HG02870 (cell line): ENCODE data around the gene RPL19.

ENCODE experiments used
- ATAC-seq: cut with Tn5 transposase; IDR thresholded peaks from one replicate; pipeline ENCODE4 v1.9.1; 2021; ENCODE audit warnings: mild to moderate bottlenecking, moderate library complexity; ENCODE audit not compliant: unreplicated experiment

RPL19 gene

DNA sequence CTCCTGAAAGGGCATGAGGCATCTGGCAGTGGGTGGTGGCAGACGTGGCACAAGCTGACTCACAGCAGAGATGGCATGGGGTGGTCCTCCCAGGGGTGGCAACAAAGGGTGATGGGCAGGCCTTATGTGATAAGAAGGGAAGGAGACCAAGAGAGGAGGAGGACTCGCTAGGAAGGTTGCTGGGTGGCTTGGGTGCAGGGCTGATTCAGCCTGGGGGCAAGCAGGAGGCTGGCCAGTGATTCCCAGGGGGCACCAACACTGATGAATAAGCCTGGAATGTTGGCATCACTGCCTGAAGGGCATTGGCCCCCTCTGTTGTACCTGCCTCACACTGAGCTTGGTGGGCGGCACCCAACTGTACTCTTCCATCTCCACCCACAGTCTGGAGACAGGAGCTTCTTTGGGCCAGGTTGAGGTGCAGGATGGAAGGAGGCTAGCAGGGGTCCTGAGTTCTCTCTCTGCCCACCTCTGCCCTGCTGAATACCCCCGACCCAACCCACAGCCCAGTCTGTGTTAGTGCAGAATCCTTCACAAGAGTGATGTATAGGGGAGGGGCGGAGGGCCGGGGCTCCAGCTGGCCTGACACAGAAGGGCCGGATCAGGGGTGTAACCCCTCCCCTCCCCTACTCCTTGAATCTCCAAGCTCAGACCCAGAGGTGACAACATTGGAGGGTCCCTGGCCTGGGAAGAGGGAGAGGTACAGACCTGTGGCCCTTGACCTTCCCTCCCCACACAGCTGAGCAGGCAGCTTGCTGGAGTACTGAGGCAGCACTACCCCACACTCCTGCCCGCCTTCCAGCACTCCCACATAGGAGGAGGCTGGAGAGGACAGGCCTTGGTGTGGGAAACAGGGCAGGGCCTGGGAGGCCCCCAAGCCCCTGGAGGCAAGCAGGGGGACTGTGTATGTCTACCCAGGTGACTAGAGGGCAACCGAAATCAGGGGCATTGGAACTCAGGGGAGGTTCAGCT is 23.1 kb downstream of the RPL19 start:
- no peak for ATAC-seq

- no peak for ATAC-seq
Observed at GRCh38 chr17:39223907-39224777, 24.1 kb downstream of the RPL19 start.

DNA sequence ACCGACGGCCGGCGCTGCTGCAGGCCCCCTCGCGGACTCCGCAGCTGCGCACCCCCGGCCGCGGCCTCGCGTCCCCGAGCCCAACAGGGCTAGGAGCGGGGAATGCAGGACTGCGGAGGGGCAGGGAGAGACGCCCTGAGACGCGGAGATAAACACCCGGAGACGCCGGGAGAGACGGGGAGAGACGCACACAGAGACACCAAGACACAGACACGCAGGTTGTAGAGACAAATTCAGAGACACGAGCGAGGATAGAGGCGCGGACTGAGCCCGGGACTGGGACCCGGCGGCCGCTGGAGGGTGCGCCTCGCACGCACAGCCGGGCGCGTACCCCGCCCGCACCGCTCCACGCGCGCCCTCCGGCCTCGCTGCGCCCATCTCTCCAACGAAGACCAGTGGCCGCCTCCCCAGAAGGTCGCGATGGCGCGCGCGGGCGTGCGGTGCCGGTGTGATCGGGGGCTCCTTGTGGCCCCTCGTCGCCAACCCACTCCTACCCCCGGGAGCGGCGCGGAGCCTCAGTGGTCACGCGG is 24.8 kb downstream of the RPL19 start:
- ATAC-seq: no peak

DNA sequence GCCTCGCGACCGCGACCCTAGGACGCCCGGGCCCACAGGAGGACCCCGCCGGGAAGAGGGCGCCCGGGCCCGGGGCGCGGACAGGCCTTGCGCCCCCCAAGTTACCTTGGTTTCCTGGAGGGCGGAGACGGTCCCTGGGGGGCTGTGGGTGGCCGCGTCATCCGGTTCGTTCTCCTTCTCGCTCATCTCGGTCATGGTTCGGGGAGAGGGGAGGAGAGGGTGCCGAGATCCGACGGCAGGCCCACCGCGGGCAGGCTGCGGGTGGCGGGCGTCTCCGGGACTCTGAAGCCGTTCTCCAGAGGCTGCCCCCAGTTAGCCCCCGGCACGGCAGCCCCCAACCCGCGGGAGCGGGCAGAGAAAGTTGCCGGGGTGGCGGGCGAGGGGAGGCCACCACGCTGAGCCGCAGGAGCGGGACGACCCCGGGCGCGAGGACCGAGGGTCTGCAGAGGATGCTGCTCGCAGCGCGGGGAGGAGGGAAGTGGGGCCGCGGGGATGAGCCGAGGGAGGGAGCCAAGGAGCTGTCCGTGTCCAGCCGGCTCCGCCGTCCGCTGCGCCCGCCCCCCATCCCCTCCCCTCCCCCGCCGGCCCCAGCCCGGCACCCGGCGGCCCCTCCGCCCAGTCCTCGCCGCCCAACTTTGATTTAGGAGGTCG is 25.4 kb downstream of the RPL19 start, which contains the start of gene STAC2:
Gene STAC2 (minus strand): TSS at position 638 of the 651 bp plus-strand sequence. CDS start 443 bp downstream, at position 195.
- ATAC-seq: no peak

GRCh38 chr17:39225959-39226683 is 26.0 kb downstream of the RPL19 start:
- ATAC-seq: no peak

DNA sequence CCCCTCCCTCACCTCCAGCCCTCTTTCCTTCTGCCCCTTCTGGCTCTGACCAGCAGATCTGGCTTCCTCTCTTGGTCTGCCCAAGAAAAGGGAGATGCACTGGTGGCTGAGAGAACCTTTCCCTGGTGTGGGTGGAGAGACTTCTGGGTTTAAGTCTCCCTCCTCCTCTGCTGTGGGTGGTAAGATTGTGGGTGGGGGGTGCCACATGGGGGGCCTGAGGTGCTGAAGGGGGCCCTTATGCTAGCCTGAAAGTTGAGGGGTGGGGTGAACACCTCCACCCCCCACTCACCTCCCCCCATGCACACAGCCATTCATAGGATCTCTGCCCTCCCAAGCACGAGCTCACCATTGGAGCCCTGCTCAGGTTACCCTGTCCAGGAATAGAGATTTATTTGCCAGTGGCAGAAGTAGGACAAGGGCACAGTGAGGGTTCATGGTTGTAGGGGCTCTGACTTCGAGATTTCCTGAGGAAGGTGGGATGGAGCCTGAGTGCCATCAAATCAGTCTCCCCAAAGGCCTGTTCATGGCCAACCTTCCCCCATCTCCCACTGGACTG is 27.4 kb downstream of the RPL19 start:
- ATAC-seq: no peak

GRCh38 chr17:39229274-39229913 is 29.3 kb downstream of the RPL19 start:
- no peak for ATAC-seq

DNA sequence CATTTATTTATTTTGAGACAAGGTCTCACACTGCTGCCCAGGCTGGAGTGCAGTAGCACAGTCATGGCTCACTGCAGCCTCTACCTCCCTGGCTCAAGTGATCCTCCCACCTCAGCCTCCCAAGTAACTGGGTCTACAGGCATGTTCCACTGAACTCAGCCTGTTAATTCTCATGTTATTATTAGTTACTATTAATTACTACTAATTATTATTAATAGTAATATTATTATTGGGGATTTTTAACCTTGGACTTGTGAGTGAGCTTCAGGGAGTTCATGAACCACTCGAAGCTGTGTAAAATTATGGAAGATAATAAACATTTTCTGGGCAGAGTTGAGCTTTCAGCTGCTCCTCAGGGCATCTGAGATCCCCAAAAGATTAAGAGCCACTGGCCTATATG is 30.3 kb downstream of the RPL19 start:
- ATAC-seq: no peak

GRCh38 chr17:39231091-39231561 is 31.0 kb downstream of the RPL19 start:
- ATAC-seq: no peak

GRCh38 chr17:39231591-39232551 is 31.8 kb downstream of the RPL19 start:
- ATAC-seq: no peak

DNA sequence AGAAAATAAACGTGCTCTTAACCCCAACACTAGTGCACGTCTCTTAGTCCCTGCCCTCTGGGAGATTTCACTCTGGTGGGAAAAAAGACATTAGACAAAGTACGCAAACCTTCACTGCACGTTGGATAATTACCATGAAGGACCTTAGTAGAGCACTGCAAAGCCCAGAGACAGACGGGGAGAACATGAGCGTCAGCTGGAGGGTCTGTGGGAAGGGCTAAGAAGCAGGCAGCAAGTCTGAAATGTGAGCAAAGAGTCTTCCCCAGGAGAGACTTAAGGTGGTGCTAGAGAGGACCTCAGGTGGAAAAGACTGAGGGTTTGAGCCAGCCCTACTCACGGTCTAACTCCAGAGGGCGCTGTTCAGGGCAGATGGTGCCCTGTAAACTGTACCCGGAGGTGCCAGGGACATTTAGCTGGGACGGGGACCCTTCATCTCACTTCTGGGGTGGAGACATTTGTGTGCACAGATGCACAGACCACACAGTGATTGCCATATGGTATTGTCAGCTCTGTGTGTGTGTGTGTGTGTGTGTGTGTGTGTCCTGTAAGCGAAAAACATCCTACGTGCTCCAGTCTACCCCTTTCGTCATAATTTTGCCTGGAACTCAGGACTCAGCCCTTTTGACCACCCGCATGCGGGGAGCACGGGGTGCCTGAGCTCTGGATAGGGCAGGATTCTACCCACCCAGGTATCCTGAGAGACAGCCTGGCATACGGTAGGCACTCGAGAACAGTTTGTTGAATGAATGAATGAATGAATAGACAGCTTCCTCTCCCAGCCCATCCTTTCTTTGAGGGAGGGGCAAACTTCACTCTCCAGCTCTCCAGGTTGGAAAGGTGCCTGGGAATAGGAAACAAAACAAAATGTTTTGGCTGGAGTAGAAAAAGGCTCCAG is 35.7 kb downstream of the RPL19 start:
- no peak for ATAC-seq

- ATAC-seq: no peak
Observed at GRCh38 chr17:39236450-39236927, 36.4 kb downstream of the RPL19 start.

DNA sequence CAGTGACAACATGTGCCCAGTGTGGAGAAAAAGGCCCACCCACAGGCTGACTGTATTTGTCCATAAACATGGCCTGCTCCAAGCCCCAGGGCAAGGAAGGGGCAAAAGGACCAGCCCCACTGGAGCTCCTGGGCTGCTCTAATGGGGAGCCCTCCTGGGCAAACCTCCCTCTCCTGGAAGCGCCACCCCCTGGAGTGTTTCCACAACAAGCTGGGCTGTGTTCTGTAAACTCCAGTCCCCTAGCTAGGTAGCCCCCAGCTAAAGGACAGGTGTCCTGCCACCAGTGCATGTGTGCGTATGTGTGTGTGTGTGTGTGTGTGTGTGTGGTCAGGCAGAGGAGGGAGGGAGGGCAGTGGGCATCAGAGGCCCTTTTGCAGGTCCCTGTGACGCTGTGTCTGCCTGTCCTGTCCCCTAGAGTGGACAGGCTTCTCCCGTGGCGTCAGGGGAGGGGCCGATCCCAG is 36.9 kb downstream of the RPL19 start:
- ATAC-seq: no peak

DNA sequence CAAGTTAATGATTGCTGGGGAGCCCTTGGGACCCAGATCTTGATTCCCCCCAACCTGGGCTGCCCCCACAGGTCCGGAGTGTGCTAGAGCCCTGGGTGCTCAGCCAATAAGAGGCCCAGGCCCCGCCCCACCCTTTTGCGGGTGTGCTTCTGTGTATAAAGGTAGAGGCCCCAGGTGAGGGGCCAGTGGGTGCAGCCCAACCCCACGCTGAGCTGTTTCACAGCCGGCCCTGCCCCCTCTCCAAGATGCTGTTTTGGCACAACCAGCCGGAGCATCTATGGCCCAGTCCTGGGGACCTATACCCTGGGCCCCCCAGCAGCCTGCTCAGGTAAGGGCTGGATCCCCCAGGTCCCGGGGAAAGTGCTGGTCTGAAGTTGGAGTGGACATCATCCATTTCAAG is 37.5 kb downstream of the RPL19 start:
- no peak for ATAC-seq

GRCh38 chr17:39238311-39238972 is 38.4 kb downstream of the RPL19 start:
- no peak for ATAC-seq

DNA sequence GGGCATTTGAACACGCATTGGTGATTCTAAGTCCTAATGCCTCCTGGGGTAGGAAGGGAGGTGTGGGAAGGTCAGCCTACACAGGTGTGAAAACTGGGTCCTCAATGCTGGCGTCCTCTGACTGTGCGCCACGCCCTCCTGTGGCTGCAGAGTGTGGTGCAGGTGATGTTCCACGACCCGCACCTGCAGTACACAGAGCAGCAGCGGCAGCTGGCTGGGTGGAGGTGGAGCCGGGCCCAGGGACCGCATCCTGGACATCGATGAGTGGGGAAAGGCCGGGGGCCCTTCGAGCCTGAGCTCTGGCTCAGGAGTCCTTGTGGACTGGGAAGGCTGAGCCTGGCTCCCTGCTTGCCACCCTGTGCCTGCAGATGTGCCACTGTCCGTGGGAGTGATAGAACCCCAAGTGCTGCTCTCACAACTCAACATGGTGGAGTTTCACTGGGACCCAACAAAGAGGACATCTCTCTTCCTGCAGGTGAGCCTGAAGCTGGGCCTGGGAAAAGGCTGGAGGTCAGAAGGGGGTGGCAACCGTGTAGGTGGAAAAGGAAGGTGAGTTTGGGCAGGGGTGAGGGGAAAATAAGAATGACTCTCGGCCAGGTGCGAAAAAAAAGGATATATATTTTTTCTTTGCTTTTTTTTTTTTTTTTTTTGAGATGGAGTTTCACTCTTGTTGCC is 39.7 kb downstream of the RPL19 start:
- ATAC-seq: no peak
